GM13976 (cell line): ENCODE measurements around the gene HOXA10.

ENCODE experiments used
- DNase-seq: peaks from one replicate; pipeline ENCODE4 v3.0.0; 2012; ENCODE audit warnings: low spot score
- in situ Hi-C: fragments of 300-500 bp; cut with MboI; formaldehyde crosslinking; loops from one replicate; pipeline ENCODE4 v1.12.0; 2022; ENCODE audit warnings: low sequenced_read_pairs, mixed read lengths, inconsistent platforms; ENCODE audit not compliant: unreplicated experiment
- TF ChIP-seq, protein P1 (sequence below): IDR thresholded peaks from 2 replicates; pipeline ENCODE4 v1.5.1; 2012; ENCODE audit warnings: borderline replicate concordance, mild to moderate bottlenecking; ENCODE audit not compliant: insufficient read depth; ENCODE audit errors: extremely low read depth, missing control alignments, control extremely low read depth

HOXA10 gene

GRCh38 chr7:27187475-27188385 lies 13.6 kb upstream of the HOXA10 start:
- in situ Hi-C loops, result no loop called here
- DNase-seq, result no peak
- TF ChIP-seq, protein P1, sequence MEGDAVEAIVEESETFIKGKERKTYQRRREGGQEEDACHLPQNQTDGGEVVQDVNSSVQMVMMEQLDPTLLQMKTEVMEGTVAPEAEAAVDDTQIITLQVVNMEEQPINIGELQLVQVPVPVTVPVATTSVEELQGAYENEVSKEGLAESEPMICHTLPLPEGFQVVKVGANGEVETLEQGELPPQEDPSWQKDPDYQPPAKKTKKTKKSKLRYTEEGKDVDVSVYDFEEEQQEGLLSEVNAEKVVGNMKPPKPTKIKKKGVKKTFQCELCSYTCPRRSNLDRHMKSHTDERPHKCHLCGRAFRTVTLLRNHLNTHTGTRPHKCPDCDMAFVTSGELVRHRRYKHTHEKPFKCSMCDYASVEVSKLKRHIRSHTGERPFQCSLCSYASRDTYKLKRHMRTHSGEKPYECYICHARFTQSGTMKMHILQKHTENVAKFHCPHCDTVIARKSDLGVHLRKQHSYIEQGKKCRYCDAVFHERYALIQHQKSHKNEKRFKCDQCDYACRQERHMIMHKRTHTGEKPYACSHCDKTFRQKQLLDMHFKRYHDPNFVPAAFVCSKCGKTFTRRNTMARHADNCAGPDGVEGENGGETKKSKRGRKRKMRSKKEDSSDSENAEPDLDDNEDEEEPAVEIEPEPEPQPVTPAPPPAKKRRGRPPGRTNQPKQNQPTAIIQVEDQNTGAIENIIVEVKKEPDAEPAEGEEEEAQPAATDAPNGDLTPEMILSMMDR, result no peak

GRCh38 chr7:27186668-27187474 lies 12.8 kb upstream of the HOXA10 start:
- TF ChIP-seq, protein P1, result no peak
- DNase-seq, result no peak
- in situ Hi-C loops, result no loop called here

- in situ Hi-C loops, result no loop called here
- no peak for DNase-seq
Observed at GRCh38 chr7:27185854-27186667, 11.9 kb upstream of the HOXA10 start.

GRCh38 chr7:27185013-27185853 lies 11.1 kb upstream of the HOXA10 start, which contains the start of gene HOXA11:
TSS of gene HOXA11 (minus strand) at chr7:27185232. CDS start at chr7:27185144, 88 bp downstream.
- TF ChIP-seq, protein P1, result no peak
- no peak for DNase-seq
- in situ Hi-C loops, result no loop called here

More at GRCh38 chr7:27185854-27186667, 11.9 kb upstream of the HOXA10 start:
- TF ChIP-seq, protein P1, result no peak

GRCh38 chr7:27184337-27185012 lies 10.4 kb upstream of the HOXA10 start:
- in situ Hi-C loops, result no loop called here
- TF ChIP-seq, protein P1, result no peak
- DNase-seq, result no peak
